GM23338 (cell line): ENCODE measurements around the gene USP48. TPM values are rescaled to one million over a fixed set of nuclear protein-coding genes. Genes with fewer than 3 reads are reported as not detected.

ENCODE experiments used
- ATAC-seq: fragments of 200-7000 bp; cut with Tn5 transposase; 3 replicates; pipeline ENCODE4 v1.9.1; 2020
- DNase-seq: peaks from one replicate; pipeline ENCODE4 v3.0.0-alpha.2; 2015; ENCODE audit warnings: low spot score
- H2AFZ ChIP-seq: fragments of 200-600 bp; sonication (generic); 2 replicates; pipeline ENCODE4 v1.8.0; 2016; ENCODE audit warnings: antibody characterized with exemption, mild to moderate bottlenecking, moderate library complexity
- H3F3A ChIP-seq: fragments of 200-600 bp; sonication (generic); replicated peaks from 2 replicates; pipeline ENCODE4 v1.8.0; 2017; ENCODE audit warnings: antibody characterized with exemption, mixed run types, low read depth
- H3K27ac ChIP-seq: fragments of 200-600 bp; sonication (generic); 2 replicates; pipeline ENCODE4 v1.6.1; 2016; ENCODE audit warnings: low read depth
- H3K27me3 ChIP-seq: fragments of 200-600 bp; sonication (generic); 2 replicates; pipeline ENCODE4 v1.8.0; 2016; ENCODE audit warnings: mild to moderate bottlenecking, mixed run types, moderate library complexity; ENCODE audit not compliant: insufficient read depth
- H3K36me3 ChIP-seq: fragments of 200-600 bp; sonication (generic); 2 replicates; pipeline ENCODE4 v1.8.0; 2016; ENCODE audit warnings: mild to moderate bottlenecking; ENCODE audit not compliant: insufficient read depth
- H3K4me1 ChIP-seq: fragments of 200-600 bp; sonication (generic); 2 replicates; pipeline ENCODE4 v1.8.0; 2016; ENCODE audit warnings: mild to moderate bottlenecking, moderate library complexity; ENCODE audit not compliant: insufficient read depth
- H3K4me2 ChIP-seq: fragments of 200-600 bp; sonication (generic); 2 replicates; pipeline ENCODE4 v1.7.1; 2017; ENCODE audit warnings: mixed run types
- H3K4me3 ChIP-seq: fragments of 200-600 bp; sonication (generic); 2 replicates; pipeline ENCODE4 v1.6.1; 2016; ENCODE audit warnings: mixed run types
- H3K79me2 ChIP-seq: fragments of 200-600 bp; sonication (generic); replicated peaks from 2 replicates; pipeline ENCODE4 v1.8.0; 2017; ENCODE audit warnings: mild to moderate bottlenecking; ENCODE audit not compliant: insufficient read depth
- H3K9me2 ChIP-seq: fragments of 200-600 bp; sonication (generic); 2 replicates; pipeline ENCODE4 v1.8.0; 2017; ENCODE audit not compliant: insufficient read depth
- H4K20me1 ChIP-seq: fragments of 200-600 bp; sonication (generic); replicated peaks from 2 replicates; pipeline ENCODE4 v1.8.0; 2017; ENCODE audit warnings: mild to moderate bottlenecking; ENCODE audit not compliant: insufficient read depth
- H3K27ac Mint-ChIP-seq: 2 replicates; pipeline ENCODE4 v1.8.0; 2020; ENCODE audit warnings: inconsistent platforms, mild to moderate bottlenecking, moderate library complexity, mixed read lengths
- H3K27me3 Mint-ChIP-seq: 3 replicates; pipeline ENCODE4 v1.8.0; 2022; ENCODE audit warnings: low read depth, mild to moderate bottlenecking, moderate library complexity, mixed read lengths, inconsistent platforms; ENCODE audit not compliant: insufficient read depth, poor library complexity
- H3K36me3 Mint-ChIP-seq: 3 replicates; pipeline ENCODE4 v1.8.0; 2021; ENCODE audit warnings: low read depth, mild to moderate bottlenecking, inconsistent platforms, moderate library complexity, mixed read lengths
- H3K4me1 Mint-ChIP-seq: 3 replicates; pipeline ENCODE4 v1.8.0; 2020; ENCODE audit warnings: mild to moderate bottlenecking, inconsistent platforms, mixed read lengths
- H3K4me3 Mint-ChIP-seq: 3 replicates; pipeline ENCODE4 v1.8.0; 2021; ENCODE audit warnings: moderate library complexity, mild to moderate bottlenecking, inconsistent platforms, mixed read lengths
- H3K9me3 Mint-ChIP-seq: 3 replicates; pipeline ENCODE4 v1.8.0; 2020; ENCODE audit warnings: moderate library complexity, mild to moderate bottlenecking, inconsistent platforms, mixed read lengths
- EZH2 ChIP-seq: fragments of 200-600 bp; sonication (generic); IDR thresholded peaks from one replicate; pipeline ENCODE4 v1.8.0; 2017; ENCODE audit warnings: antibody characterized with exemption, mild to moderate bottlenecking, low read depth; ENCODE audit not compliant: unreplicated experiment
- EZH2phosphoT487 ChIP-seq: fragments of 200-600 bp; sonication (generic); IDR thresholded peaks from one replicate; pipeline ENCODE4 v1.8.1; 2018; ENCODE audit warnings: antibody characterized with exemption; ENCODE audit not compliant: unreplicated experiment
- JUNB ChIP-seq: IDR thresholded peaks from one replicate; pipeline ENCODE4 v1.6.1; 2016; ENCODE audit warnings: antibody characterized with exemption; ENCODE audit not compliant: unreplicated experiment
- NANOG ChIP-seq: IDR thresholded peaks from 2 replicates; pipeline ENCODE4 v1.6.1; 2016; ENCODE audit warnings: antibody characterized with exemption, borderline replicate concordance
- STAT1 ChIP-seq: IDR thresholded peaks from one replicate; pipeline ENCODE4 v1.6.1; 2016; ENCODE audit warnings: antibody characterized with exemption; ENCODE audit not compliant: unreplicated experiment
- ZNF114 ChIP-seq: fragments of 250-450 bp; sonication (Bioruptor Pico); IDR thresholded peaks from 2 replicates; pipeline ENCODE4 v1.5.0; 2020; ENCODE audit warnings: mild to moderate bottlenecking, moderate library complexity
- ZNF331 ChIP-seq: fragments of 250-450 bp; sonication (Bioruptor Pico); IDR thresholded peaks from 2 replicates; pipeline ENCODE4 v1.5.0; 2020; ENCODE audit warnings: low read depth, mild to moderate bottlenecking, moderate library complexity
- ZNF462 ChIP-seq: fragments of 250-450 bp; sonication (Bioruptor Pico); IDR thresholded peaks from 2 replicates; pipeline ENCODE4 v1.5.0; 2020; ENCODE audit warnings: mild to moderate bottlenecking, moderate library complexity
- polyA plus RNA-seq: library from polyadenylated mRNA; unstranded; fragments of >200 nt; fragmentation: Nextera tagmentation; extraction: Ambion mirVana; gene quantifications from 2 replicates; pipeline ENCODE4 v1.2.1, GENCODE V29; 2016
- total RNA-seq: library from RNA; depleted of rRNA; stranded (reverse); fragments of >200 nt; shearing (Covaris generic); gene quantifications from 2 replicates; pipeline ENCODE4 v1.2.3, GENCODE V29; 2014

Gene USP48
- total and polyA plus RNA-seq, 2 experiments from 2014 or later, result 85.9 to 151 TPM

- H3F3A ChIP-seq, result peaks cover 2% of the 10 kb centered on the region; the same call in 1 of the 2 replicates
- no peak overlapping the region for H3K4me2 ChIP-seq
- no peaks in the 10 kb centered on the region for H3K9me2 ChIP-seq
- no peaks in the 10 kb centered on the region for H3K27me3 ChIP-seq
- H3K4me1 ChIP-seq, result 0 out of 2 replicates have a peak, but pooled peaks cover 3% of the 10 kb centered on the region
- Mint-ChIP-seq H3K27ac (no peak overlapping the region), H3K36me3 (no peaks in the 10 kb centered on the region), H3K27me3 (peaks cover 2% of the 10 kb centered on the region), H3K4me1 (peaks cover 11% of the 10 kb centered on the region), H3K9me3 (no peaks in the 10 kb centered on the region), H3K4me3 (no peak overlapping the region)
- ATAC-seq (no peak), DNase-seq (no peak)
- no peaks in the 10 kb centered on the region for H3K36me3 ChIP-seq
- H4K20me1 ChIP-seq, result no peaks in the 10 kb centered on the region
- H3K79me2 ChIP-seq, result no peaks in the 10 kb centered on the region
- no peak overlapping the region for H3K27ac ChIP-seq
- TF ChIP-seq ZNF462 (CRISPR knock-in tag) (no peak), ZNF331 (CRISPR knock-in tag) (no peak), JUNB (no peak), NANOG (no peak), STAT1 (no peak), EZH2phosphoT487 (no peak), EZH2 (no peak), ZNF114 (CRISPR knock-in tag) (no peak)
- no peak overlapping the region for H3K4me3 ChIP-seq
- no peak overlapping the region for H2AFZ ChIP-seq
Observed at GRCh38 chr1:21640653-21641052, 142.3 kb downstream of the USP48 start.
